ENCODE measurements around the gene PHLDB3. TPM values are rescaled to one million over a fixed set of nuclear protein-coding genes. Genes with fewer than 3 reads are reported as not detected.
"Not testable (repeated sequence)": the region's sequence is repeated elsewhere in the genome, so short reads cannot be mapped to it uniquely, and the experiment has no call there.

PHLDB3 gene
- 35.3 TPM for total RNA-seq

DNA sequence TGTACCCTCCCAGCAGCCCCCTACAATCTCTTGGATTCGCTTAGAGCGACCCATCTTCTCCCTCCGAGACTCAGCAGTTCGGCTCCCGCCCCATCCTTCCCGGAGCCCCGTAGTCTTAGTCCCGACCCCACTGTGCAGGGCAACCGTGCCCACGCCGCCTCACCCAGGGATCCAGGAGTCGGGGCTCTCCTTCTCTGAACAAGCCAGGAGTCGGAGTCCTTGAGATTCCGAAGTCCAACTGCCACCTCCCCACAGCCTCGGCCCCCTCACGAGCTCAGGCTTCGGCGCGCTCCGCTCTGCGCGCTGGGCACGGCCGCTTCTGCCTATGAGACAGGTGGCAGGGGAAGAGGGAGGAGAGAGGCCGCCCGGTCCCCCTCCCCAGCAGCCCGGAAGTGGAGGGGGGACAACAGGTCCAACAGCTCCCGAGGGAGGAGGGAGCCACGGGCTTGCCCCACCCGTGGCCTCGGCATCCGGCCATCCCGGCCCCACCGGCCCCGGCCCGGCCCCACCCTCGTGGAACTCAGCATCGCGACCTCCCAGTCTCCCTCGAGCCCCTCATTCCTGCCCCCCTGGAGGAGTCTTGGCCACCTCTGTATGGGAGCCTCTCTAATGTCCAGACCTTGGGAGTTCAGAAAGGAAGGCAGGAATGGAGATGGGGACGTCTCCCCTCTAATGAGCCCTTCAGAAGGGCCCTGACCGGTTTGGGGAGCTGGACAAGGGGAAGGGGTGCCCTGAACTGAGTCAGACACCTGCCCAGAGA is at the start of gene PHLDB3:
Gene PHLDB3 (minus strand): TSS at position 321 of the 760 bp plus-strand sequence. CDS start 628 bp downstream, outside the sequence.
- peak; percentile 41 for DNase-seq (ENCODE audit: low spot score)

DNA sequence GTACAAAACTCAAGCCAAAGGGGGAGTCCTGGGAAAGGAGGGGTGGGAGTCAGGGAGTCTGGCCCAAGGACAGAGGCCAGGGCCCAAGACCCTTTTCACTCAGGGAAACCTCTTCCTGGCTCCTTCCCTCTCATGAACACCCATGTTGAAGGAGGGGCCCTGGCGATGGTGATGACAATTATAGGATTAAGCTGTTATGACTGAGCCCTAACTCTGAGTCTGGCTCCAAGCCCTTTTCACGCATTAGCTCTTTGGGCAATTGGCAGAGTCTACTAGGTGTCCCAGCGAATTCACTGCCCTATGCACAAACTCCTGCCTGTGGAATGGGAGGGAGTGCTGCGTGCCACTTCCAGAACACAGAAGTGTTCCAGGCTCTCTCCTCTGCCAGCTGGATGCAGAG is 49.1 kb upstream of the PHLDB3 start:
- no peak for DNase-seq (ENCODE audit: low spot score)

DNA sequence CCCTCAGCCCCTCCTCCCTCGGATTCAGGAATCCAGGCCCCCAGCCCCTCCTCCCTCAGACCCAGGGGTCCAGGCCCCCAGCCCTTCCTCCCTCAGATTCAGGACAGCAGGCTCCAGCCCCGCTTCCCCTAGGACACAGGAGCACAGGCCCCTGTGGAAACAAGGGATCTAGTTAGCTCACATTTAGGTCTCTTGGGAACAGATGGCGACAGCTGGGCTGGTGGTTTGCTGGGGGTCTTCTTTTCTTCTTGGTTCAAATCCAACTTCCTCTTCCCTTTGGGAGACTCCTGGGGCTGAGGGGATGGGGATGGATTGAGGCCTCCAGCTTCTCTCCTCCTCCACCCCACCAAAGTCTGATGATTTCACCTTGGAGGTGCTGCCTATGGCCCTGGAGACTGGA is 48.1 kb upstream of the PHLDB3 start:
- no peak for DNase-seq (ENCODE audit: low spot score)

DNA sequence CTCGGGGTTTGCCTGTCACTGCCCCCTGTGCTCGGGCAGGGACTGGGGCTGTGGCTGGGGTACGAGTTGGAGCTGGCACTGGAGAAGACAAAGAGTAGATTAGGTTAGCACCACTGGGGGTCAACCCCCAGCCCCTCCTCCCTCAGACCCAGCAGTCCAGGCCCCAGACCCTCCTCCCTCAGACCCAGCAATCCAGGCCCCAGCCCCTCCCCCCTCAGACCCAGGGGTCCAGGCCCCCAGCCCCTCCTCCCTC is 47.6 kb upstream of the PHLDB3 start:
- no peak for DNase-seq (ENCODE audit: low spot score)

DNA sequence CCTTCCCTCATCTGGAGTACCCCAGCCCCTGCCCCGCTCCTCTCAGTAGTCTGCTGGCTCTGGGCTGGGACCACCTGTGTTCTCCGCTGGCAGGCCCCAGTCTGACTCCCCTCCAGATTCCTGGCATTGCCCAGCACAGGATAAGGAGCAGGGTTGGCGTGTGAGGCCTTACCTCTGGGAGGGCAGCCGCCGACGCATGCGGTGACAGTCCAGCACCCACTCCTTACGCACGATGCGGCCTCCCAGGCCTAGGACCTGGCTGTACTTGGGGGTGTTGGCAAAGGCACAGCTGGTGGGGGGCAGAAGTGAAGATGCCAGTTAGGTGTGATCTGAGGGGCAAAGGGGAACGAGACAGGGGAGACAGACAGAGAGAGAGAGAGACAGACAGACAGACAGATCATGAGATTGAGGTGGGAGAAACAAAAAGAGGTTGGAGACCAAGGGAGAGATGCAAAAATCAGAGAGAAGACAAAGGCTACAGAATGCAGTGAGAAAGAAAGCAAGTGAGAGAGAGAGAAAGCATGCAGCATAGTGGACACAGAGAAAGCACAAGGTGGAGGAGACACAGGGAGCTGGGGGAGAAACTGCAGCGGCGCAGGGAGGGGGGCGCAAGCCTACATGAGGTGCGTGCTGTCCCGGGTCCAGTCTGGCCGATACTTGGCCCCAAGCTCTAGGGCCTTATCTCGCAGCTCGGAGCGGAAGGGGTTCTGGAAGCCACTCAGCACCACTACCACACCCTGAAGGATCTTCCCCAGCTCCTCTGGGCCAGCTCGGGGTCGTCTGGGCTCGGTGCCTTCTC is 47.1 kb upstream of the PHLDB3 start:
- no peak for DNase-seq (ENCODE audit: low spot score)

DNA sequence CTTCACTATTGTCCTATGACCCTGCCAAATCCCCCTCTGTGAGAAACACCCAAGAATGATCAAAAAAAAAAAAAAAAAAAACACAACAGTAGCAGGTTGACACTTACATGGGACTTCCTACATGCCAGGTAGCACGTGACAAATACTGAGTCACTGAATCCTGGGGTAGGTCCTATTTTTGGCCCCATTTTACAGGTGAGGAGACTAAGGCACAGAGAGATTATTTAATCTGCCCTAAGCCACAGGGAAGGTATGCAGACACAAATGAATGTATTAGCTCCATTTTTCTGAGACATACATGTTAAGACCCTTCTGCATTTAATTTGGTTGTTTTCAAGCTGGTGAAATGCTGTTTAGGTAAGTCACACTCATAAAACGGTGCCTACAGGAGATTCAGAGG is 44.2 kb upstream of the PHLDB3 start:
- DNase-seq (ENCODE audit: low spot score) = no peak

DNA sequence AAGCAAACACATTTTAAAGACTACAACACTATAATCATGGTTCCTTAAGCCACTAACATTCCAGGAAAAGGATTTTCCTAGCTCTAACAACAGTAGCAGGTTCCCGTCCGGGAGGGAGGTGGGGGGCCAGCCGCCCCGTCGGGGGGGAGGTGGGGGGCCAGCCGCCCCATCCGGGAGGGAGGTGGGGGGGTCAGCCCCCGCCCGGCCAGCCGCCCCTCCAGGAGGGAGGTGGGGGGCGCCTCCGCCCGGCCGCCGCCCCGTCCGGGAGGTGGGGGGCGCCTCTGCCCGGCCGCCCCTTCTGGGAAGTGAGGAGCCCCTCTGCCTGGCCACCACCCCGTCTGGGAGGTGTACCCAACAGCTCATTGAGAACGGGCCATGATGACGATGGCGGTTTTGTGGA is 43.4 kb upstream of the PHLDB3 start:
- not testable (repeated sequence) for DNase-seq (ENCODE audit: low spot score)

DNA sequence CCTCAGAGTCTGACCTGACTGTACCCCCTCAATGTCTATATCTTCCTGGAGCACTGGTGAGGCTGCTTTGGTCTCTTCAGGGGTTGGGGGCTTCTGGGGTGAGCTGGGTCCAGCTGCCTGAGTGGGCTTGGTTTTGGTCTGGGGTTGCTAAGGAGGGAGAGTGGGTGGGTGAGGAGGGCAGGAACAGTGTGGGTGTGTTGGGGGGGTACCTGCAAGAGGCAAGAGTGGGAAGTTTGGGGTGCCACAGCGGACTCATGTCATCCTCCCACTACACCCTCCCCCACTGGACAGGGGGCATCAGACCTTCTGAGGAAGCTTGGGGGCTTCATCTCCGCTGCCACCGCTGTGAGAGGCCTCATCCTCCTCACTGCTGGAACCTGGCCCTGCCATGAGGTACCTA is 42.0 kb upstream of the PHLDB3 start:
- no peak for DNase-seq (ENCODE audit: low spot score)

DNA sequence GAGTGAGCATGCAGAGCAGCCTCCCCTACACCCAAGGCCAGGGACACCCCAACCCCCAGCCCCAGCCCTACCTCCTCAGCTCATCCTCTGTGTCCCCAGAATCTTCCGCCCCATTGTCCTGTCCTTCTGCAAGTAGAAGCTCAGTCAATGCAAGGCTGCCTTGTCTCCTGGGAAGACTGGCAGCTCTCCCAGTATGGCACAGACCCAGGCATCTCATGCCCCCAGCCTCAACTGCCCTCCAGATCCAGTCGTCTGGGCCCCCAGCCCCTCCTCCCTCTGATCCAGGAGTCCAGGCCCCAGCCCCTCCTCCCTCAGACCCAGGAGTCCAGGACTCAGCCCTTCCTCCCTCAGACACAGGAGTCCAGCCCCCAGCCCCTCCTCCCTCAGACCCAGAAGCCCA is 41.4 kb upstream of the PHLDB3 start:
- no peak for DNase-seq (ENCODE audit: low spot score)

DNA sequence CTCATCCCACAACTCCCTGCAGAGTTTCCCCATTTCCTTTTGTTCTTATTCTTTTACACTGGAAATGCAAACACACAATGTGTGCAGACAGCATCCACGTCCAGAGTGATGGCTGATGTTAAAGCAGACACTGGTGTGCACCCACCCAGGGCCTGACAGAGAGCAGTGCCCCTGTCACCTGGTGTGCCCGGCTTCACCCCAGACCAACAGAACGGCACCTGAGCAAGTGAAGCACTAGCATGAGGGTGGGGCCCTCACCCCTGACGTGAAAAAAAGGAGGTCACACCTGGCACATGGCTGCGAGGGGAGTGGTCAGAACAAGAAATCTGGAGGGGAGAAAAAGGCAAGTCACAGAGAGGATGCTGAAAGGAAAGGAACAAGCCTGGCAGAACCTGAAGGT is 40.7 kb upstream of the PHLDB3 start:
- DNase-seq (ENCODE audit: low spot score) = no peak

DNA sequence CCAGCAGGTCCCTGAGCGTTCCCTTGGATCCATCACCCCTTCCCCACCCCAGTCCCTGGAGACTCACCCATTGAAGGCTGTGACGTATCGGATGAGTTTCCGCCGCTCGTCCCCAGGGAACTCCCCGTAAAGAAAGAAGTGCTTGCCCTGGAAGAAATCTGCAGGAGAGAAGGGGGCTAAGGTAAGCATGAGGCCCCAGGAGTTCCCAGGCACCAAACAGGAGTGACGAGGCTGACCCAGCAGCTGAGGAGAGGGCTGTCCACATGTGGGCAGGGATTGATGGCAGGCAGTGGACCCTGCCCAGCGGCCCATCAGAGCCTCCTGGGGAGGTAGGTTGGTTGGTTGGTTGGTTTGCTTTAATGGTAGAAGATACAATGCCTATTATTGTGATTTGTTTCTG is 39.5 kb upstream of the PHLDB3 start:
- DNase-seq (ENCODE audit: low spot score) = no peak

DNA sequence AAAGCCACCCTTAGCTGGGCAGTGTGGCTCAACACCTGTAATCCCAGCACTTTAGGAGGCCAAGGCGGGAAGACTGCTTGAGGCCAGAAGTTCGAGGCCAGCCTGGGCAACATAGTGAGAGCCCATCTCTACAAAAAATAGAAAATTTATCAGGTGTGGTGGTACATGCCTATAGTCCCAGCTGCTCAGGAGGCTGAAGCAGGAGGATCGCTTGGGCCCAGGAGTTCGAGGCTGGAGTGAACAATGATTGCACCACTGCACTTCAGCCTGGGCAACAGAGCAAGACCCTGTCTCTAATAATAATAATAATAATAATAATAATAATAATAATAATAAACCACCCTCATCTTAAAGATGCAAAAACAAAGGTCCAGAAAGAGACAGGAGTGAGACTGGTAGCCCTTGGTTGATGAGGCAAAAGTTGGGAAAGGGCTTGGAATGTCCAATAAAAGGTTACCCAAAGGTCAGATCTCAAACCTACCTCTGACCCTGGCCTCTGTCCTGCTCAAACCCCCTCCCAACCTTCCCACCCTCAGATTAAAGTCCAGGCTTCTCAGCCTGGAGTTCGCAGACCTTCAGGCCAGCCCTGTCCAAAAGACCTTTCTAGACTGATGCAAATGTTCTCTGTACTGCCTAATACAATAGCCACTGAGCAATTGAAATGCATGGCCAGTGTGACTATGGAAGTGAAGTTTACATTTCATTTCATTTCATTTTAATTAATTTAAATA is 37.5 kb upstream of the PHLDB3 start:
- no peak for DNase-seq (ENCODE audit: low spot score)

DNA sequence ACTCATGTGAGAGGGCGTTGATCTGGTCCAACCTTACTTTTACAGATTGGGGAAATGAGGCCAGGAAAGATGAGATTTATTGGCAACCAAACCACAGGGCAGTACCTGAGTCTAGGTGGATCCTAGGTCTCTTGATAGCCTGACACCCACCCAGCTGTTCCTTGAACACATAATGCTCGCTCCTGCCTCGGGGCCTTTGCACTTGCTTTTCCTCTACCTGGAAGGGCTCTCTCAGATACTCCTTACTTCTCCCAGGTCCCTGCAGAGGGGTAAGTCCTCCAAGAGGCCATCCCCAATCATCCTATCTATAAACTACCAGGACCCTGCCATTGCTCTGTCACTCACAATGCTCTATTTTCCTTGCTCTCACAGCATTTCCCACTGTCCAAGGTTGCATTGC is 35.8 kb upstream of the PHLDB3 start:
- DNase-seq (ENCODE audit: low spot score) = no peak

DNA sequence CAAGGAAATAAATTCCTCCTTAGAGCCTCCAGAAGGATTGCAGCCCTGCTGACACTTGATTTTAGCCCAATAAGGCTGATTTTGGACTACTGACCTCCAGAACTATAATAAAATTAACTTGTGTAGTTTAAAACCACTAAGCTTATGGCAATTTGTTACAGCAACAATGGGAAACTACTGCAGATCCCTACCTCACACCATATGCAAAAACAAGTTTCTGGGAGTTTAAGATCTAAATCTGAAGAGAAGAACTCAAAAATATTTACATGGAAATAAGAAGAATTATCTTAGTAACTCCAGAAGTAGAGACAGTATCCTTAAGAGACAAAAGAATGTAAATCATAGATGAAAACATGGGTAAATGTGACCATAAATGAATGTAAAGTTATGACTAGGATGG is 34.4 kb upstream of the PHLDB3 start:
- DNase-seq (ENCODE audit: low spot score) = no peak

DNA sequence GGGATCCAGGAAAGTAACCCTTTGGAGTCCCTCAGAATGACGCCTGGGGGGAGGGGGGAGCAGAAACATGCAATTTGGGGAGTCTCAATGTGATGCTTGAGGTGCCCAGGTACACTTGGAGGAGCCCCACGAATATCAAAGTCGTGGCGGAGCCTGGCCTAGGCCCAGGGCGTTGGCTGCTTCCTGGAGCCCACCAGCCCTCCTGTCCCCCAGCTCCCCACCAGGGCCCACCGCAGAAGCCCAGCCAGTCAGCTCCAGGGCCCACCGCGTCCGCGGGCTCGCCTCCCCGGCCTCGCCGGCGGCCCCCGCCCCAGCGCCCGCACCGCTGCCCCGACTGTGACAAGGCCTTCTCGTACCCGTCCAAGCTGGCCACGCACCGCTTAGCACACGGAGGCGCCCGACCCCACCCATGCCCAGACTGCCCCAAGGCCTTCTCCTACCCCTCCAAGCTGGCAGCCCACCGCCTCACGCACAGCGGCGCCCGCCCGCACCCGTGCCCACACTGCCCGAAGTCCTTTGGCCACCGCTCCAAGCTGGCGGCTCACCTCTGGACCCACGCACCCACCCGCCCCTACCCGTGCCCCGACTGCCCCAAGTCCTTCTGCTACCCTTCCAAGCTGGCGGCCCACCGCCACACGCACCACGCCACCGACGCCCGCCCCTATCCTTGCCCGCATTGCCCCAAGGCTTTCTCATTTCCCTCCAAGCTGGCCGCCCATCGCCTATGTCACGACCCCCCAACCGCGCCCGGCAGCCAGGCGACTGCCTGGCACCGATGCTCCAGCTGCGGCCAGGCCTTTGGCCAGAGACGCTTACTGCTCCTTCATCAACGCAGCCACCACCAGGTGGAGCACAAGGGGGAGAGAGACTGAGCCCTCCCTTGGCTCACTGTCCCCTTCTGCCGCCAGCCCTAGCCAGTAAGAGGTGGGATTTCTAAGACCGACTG is 30.5 kb upstream of the PHLDB3 start:
- peak; percentile 49 for DNase-seq (ENCODE audit: low spot score)

DNA sequence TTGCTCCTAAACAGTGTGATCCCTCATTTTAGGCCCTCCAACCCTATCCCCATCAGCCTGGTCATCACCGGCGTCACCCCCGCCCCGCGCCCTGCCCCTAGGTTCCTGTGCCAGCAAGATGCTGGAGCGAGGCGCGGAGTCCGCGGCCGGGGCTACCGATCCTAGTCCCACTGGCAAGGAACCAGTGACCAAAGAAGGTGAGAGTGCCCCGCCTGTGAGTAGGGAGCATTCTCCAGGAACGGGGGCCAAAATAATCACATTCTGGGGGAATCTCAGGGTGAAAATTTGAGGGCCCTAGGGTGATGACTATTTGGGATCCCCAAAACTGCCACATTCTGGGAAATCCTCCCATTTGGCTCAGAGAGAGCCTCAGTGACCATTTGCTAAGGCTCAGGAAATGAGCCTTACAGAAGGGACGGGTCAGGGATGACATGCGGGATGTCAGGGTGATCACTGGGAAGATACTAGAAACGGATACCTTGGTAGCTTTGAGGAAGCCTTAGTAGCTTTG is 29.8 kb upstream of the PHLDB3 start:
- DNase-seq (ENCODE audit: low spot score) = no peak

DNA sequence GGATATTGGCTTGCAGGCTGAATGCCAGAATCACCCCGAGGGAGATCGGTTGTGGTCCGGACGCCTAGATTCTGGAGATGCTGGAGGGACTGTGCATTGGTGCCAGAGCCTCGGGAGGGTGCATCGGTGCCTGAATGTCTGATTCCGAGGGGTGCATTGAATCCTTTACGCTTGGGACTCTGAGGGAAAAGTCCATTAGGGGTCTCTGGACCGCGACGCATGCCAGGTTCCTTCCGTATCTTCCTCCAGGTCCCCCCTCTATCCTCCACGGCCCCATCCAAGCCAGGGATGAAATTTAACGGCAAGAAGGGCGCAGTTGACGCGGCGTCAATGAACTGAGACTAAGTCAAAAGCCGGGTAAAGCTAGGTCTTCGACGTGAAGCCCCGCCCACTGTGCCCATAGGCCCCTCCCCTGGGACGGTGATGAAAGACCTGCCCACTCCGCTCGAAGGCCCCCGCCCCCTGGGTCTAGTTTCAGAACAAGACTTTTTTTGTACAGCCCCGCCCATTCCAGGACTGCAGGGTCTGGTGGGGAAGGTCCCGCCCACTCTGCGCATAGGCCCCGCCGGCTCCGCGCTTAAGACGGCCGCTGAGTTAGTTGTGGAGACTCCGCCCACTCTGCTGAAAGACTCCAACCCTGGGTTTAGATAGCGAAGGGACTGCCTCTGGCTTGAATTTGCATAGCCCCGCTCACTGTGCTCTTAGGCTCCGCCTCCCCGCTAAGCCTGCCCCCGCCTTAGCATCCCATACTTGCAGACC is 29.2 kb upstream of the PHLDB3 start:
- peak; percentile 99 for DNase-seq (ENCODE audit: low spot score)

DNA sequence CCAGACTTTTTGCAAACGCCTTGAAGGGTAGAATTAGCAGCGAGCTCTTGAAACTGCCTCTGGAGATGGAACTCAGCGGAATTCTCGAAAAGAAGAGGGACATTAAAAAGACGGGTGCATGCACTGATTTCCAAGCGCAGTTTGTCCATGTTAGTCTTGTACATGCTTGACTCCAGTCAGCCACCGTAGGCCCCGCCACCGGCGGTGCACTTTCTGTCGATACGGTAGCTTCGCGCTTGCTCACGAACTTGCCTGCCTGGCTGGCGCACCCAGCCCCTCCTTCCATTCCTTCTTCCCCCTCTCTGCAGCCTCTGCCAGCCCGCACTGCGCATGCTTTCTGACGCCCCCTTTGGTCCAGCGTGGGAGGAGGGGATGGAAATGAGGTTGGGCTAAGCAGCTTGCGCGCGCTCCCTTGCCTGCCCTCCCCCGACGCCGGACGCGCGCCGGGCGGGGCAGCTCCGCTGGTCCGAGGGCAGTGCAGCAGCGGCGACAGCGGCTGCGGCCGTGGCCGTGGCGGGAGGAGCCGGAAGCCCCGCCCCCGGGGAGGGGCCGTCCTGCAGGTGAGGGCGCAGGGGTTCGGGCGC is 28.5 kb upstream of the PHLDB3 start, which contains the start of gene ZNF575:
Gene ZNF575 (plus strand): TSS at position 227 of the 584 bp plus-strand sequence. CDS start 1,235 bp downstream, outside the sequence.
- DNase-seq (ENCODE audit: low spot score) = peak; percentile 94

DNA sequence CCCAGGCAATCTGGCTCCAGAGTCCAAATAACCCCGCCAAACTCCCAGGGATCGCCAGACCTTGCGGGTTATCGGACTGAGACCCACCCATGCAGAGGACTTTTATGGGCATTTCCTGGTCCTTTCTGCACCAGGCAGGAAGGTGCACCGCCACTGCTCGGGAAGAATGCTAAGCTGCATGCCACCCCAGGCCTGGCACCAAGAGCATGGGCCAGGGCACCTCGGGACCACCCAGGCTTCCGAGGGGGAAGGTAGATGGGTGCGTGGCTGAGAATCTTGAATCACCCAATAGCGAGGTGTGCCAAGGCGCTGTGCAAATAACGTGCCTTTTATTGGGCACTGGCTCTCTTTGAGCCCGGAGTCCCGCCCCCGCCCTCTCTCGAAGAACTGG is 28.0 kb upstream of the PHLDB3 start:
- DNase-seq (ENCODE audit: low spot score) = no peak
